Common myeloid progenitor, CD34-positive (primary cell): Measurements from ENCODE around the gene PAPOLB. TPM values are rescaled to one million over a fixed set of nuclear protein-coding genes. Genes with fewer than 3 reads are reported as not detected.
A peak's percentile ranks its signal among the peaks of the same experiment; 100 is the strongest.

Experiments used
- CTCF ChIA-PET: fragments of 350-600 bp; sonication (Branson Sonifier 250); formaldehyde crosslinking; loops from one replicate; lab custom pipeline; 2021; ENCODE audit warnings: antibody characterized with exemption; lab: Charles Lee
- POLR2A ChIA-PET: fragments of 350-600 bp; sonication (Branson Sonifier 250); formaldehyde crosslinking; loops from one replicate; lab custom pipeline; 2021; ENCODE audit warnings: antibody characterized with exemption; lab: Charles Lee
- DNase-seq, 3 donors: peaks; one replicate each; pipeline versions ENCODE4 v3.0.0 to v3.0.0-alpha.2; 2013
- H3K27ac ChIP-seq, 2 experiments: 1 replicate in 1 of 2; 2 replicates in 1 of 2; pipeline ENCODE4 v1.7.0; 2013; ENCODE audit warnings: inconsistent platforms in 2 of 2, low read length in 2 of 2, mild to moderate bottlenecking in 2 of 2, low read depth in 1 of 2, moderate library complexity in 1 of 2; ENCODE audit not compliant: severe bottlenecking in 2 of 2, insufficient read depth in 1 of 2, poor library complexity in 1 of 2
- H3K27me3 ChIP-seq, 5 experiments: replicated peaks in 2 of 5; 1 replicate in 3 of 5; 2 replicates in 2 of 5; pipeline versions ENCODE4 v1.6.1 to v1.7.0; 2013; ENCODE audit warnings: low read length in 4 of 5, mild to moderate bottlenecking in 2 of 5, moderate library complexity in 2 of 5, inconsistent platforms in 1 of 5; ENCODE audit not compliant: insufficient read depth in 5 of 5, control insufficient read depth in 4 of 5
- H3K36me3 ChIP-seq, 4 experiments: 1 replicate in 2 of 4; 2 replicates in 2 of 4; pipeline versions ENCODE4 v1.6.1 to v1.7.0; 2013; ENCODE audit warnings: low read length in 3 of 4, control low read depth in 1 of 4, mild to moderate bottlenecking in 1 of 4; ENCODE audit not compliant: control insufficient read depth in 4 of 4, insufficient read depth in 4 of 4
- H3K4me1 ChIP-seq, 4 experiments: 1 replicate in 3 of 4; 2 replicates in 1 of 4; pipeline versions ENCODE4 v1.6.1 to v1.7.1; 2013; ENCODE audit warnings: low read length in 3 of 4, mild to moderate bottlenecking in 3 of 4, control low read depth in 1 of 4, inconsistent platforms in 1 of 4, moderate library complexity in 1 of 4; ENCODE audit not compliant: control insufficient read depth in 4 of 4, insufficient read depth in 4 of 4; ENCODE audit errors: control extremely low read depth in 1 of 4
- H3K4me3 ChIP-seq, 7 experiments: 1 replicate in 4 of 7; 2 replicates in 3 of 7; pipeline versions ENCODE4 v1.5.1 to v1.7.0; 2013; ENCODE audit warnings: mild to moderate bottlenecking in 7 of 7, low read length in 6 of 7, moderate library complexity in 6 of 7, inconsistent platforms in 2 of 7, low read depth in 2 of 7, control low read depth in 1 of 7; ENCODE audit not compliant: insufficient read depth in 4 of 7, control insufficient read depth in 1 of 7; ENCODE audit errors: extremely low read depth in 1 of 7
- H3K9me3 ChIP-seq, 5 experiments: 1 replicate in 4 of 5; 2 replicates in 1 of 5; pipeline versions ENCODE4 v1.6.1 to v1.7.1; 2013; ENCODE audit warnings: low read length in 4 of 5, mild to moderate bottlenecking in 2 of 5, inconsistent platforms in 1 of 5, low read depth in 1 of 5, moderate library complexity in 1 of 5; ENCODE audit not compliant: control insufficient read depth in 4 of 5, insufficient read depth in 2 of 5; ENCODE audit errors: control extremely low read depth in 1 of 5
- WGBS: methylation state at CpG from one replicate; pipeline ENCODE4 v1.1.5; 2013; ENCODE audit not compliant: insufficient coverage; 5-methylcytosine and 5-hydroxymethylcytosine counted together
- polyA plus RNA-seq: library from polyadenylated mRNA; unstranded; fragments of 120-200 nt; gene quantifications from one replicate; pipeline ENCODE4 v1.2.1, GENCODE V29; 2013

Gene PAPOLB
- polyA plus RNA-seq = 0.01 TPM

GRCh38 chr7:4861673-4862072 lies at the start of gene PAPOLB:
Gene PAPOLB (minus strand): TSS chr7:4862030. CDS start chr7:4861810, 220 bp downstream.
- Histone ChIP-seq H3K4me1 (peaks cover 0 to 8% (median 3%) of the 10 kb centered on the region in 4 experiments), H3K36me3 (no peaks in the 10 kb centered on the region), H3K9me3 (peaks cover 5 to 29% (median 20%) of the 10 kb centered on the region in 5 experiments), H3K27me3 (peaks cover 6 to 53% (median 9%) of the 10 kb centered on the region in 5 experiments), H3K27ac (no peak within 1 kb of the TSS), H3K4me3 (peak within 1 kb of the TSS; percentile 49 to 77 (median 60))
- peak; percentile 60 to 91 (median 82) for DNase-seq
- 13% methylated on average over 33 of the region's 46 CpGs for WGBS
- CTCF ChIA-PET = interaction anchor here (0.9 to 1.0 kb wide), 2 partner anchors 19 to 31 kb away, joined by 3 read pairs; no protein-coding TSS in a partner anchor
- POLR2A ChIA-PET = no interaction called here

GRCh38 chr7:4911111-4911828 lies 49.4 kb upstream of the PAPOLB start:
- no peaks in the 10 kb centered on the region for H3K27me3 ChIP-seq
- no peak overlapping the region for H3K4me3 ChIP-seq
- DNase-seq = no peak
- WGBS = 91% methylated on average over 16 of the region's 20 CpGs
- H3K4me1 ChIP-seq = no peaks in the 10 kb centered on the region
- H3K36me3 ChIP-seq = no peaks in the 10 kb centered on the region
- H3K9me3 ChIP-seq = peaks cover 0 to 2% (median 0%) of the 10 kb centered on the region in 5 experiments
- ChIA-PET POLR2A (no interaction called here), CTCF (interaction anchor here (0.8 kb wide), 1 partner anchor 28 kb away, joined by 3 read pairs; the partner anchor contains the start of gene RADIL)
- H3K27ac ChIP-seq = no peak overlapping the region

- ChIA-PET CTCF (no interaction called here), POLR2A (no interaction called here)
- Histone ChIP-seq H3K27ac (no peak overlapping the region), H3K4me1 (no peaks in the 10 kb centered on the region), H3K27me3 (peaks cover 0 to 10% (median 0%) of the 10 kb centered on the region in 5 experiments), H3K36me3 (no peaks in the 10 kb centered on the region), H3K9me3 (peaks cover 0 to 2% (median 0%) of the 10 kb centered on the region in 5 experiments), H3K4me3 (no peak overlapping the region)
- 100% methylated on average over 1 of the region's 1 CpG for WGBS
- DNase-seq = no peak
These were observed 44.9 kb upstream of the PAPOLB start for GRCh38 chr7:4906682-4907081.

DNA sequence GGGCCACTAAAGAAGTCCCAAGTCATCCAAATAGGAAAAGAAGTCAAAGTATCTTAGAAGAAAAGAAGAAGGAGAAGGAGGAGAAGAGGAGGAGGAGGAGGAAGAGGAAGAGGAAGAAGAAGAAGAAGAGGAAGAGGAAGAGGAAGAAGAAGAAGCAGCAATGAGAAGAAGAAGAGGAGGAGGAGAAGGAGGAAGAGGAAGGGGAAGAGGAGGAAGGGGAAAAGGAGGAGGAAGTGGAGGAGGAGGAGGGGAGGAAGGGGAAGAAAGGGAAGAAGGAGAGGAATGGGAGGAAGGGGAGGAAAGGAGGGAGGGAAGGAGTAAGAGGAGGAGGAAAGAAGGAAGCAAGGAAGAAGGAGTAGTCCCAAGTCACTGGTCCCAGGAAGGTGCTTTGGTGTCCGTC lies 43.3 kb upstream of the PAPOLB start:
- H3K4me3 ChIP-seq = no peak overlapping the region
- WGBS = no CpG with 5 or more reads among the region's 1 CpG
- peaks cover 0 to 2% (median 0%) of the 10 kb centered on the region in 5 experiments for H3K9me3 ChIP-seq
- DNase-seq = no peak
- ChIA-PET CTCF (no interaction called here), POLR2A (no interaction called here)
- H3K27ac ChIP-seq = no peak overlapping the region
- H3K27me3 ChIP-seq = peaks cover 0 to 10% (median 0%) of the 10 kb centered on the region in 5 experiments
- H3K36me3 ChIP-seq = no peaks in the 10 kb centered on the region
- H3K4me1 ChIP-seq = no peaks in the 10 kb centered on the region

DNA sequence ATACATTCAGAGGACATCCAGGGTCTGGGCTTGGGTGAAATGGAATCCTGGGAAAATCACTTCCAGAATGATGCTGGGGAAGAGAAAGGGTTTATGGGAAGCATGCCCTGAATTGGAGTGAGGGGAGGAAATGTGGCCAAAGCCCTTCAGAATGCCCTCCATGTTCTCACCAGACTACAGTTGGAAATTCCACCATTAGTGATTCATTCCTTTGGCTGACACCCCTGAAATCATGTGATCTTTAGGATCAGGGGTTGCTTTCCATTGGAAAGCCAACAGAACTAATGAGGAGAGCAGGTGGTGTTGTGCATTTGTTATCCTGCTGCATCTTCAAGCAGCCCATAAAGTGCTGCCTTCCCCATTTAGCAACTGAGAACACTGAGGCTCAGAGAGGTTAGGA lies 42.5 kb upstream of the PAPOLB start:
- Histone ChIP-seq H3K27ac (no peak overlapping the region), H3K4me1 (no peaks in the 10 kb centered on the region), H3K9me3 (peaks cover 0 to 2% (median 0%) of the 10 kb centered on the region in 5 experiments), H3K27me3 (peaks cover 0 to 10% (median 0%) of the 10 kb centered on the region in 5 experiments), H3K36me3 (no peaks in the 10 kb centered on the region), H3K4me3 (no peak overlapping the region)
- POLR2A ChIA-PET = no interaction called here
- CTCF ChIA-PET = no interaction called here
- no peak for DNase-seq

DNA sequence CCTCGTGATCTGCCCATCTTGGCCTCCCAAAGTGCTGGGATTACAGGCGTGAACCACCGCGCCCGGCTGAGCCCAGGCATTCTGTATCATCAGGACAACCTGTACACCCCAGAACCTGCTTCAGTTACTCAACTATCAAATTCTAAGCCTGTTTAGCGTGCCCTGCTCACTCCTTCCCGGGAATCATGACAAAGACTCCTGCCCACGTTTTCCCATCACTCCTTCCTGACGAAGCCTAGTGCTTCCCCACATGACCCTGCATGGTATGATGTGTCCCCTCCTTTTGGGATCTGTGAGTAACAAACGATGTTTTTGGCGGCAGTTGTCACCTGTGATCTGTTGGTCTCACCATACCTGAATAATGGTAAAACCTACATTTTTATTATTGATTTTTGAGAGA lies 33.9 kb upstream of the PAPOLB start:
- no peak for DNase-seq
- 86% methylated on average over 10 of the region's 11 CpGs for WGBS
- Histone ChIP-seq H3K4me1 (no peaks in the 10 kb centered on the region), H3K27me3 (peaks cover 0 to 2% (median 0%) of the 10 kb centered on the region in 5 experiments), H3K27ac (no peak overlapping the region), H3K4me3 (no peak overlapping the region), H3K9me3 (peaks cover 0 to 2% (median 0%) of the 10 kb centered on the region in 5 experiments), H3K36me3 (no peaks in the 10 kb centered on the region)
- POLR2A ChIA-PET = no interaction called here
- CTCF ChIA-PET = interaction anchor here (1.4 kb wide), 1 partner anchor 12 kb away, joined by 3 read pairs; no protein-coding TSS in a partner anchor

DNA sequence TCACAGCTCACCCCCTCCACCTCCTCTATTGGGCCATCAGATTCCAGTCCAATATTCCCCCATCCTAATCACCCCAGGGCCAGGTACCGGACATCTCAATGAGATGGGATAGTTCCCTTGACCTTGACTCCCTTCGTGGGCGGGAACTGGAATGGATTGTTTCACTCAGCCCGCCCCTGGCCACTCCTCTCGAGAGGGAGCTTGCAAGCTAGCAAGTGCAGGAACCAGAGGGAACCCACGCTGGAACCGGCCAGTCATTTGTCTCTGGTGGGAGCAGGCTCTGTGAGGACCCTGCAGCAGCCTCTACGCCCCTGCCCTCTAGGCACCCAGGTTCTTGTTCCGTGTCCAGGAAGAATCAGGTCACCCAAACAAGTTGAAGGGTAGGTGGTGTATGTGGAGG lies 32.7 kb upstream of the PAPOLB start:
- DNase-seq = no peak
- Histone ChIP-seq H3K9me3 (peaks cover 0 to 2% (median 0%) of the 10 kb centered on the region in 5 experiments), H3K4me3 (no peak overlapping the region), H3K27ac (no peak overlapping the region), H3K4me1 (no peaks in the 10 kb centered on the region), H3K36me3 (no peaks in the 10 kb centered on the region), H3K27me3 (peaks cover 0 to 2% (median 0%) of the 10 kb centered on the region in 5 experiments)
- WGBS = 89% methylated on average over 9 of the region's 9 CpGs
- ChIA-PET POLR2A (no interaction called here), CTCF (no interaction called here)
